Occipital lobe (tissue), 2 donors: ENCODE results near the gene PRR33. TPM values are rescaled to one million over a fixed set of nuclear protein-coding genes. Genes with fewer than 3 reads are reported as not detected.
"Not testable (repeated sequence)": the region's sequence is repeated elsewhere in the genome, so short reads cannot be mapped to it uniquely, and the experiment has no call there.

Experiments used
- DNase-seq: peaks from one replicate; lab custom pipeline; 2025; lab: John Stamatoyannopoulos, UW
- total RNA-seq: library from RNA; depleted of rRNA; stranded (reverse); fragments of >200 nt; gene quantifications from one replicate; pipeline ENCODE4 v1.2.3, GENCODE V29; 2014

Gene PRR33
- not detected for total RNA-seq

DNA sequence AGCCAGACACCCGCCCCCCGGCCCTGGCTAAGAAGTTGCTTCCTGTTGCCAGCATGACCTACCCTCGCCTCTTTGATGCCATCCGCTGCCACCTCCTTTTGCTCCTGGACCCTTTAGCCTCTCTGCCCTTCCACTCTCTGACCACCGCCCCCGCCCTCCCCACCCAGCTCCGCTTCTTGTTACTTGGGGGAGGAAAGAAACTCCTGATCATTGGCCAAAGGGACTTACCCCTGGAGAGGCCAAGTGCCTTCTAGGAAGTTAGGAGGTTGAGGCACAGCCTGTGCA lies at the start of gene PRR33:
PRR33 (minus strand) TSS at position 65 of the 285 bp plus-strand sequence. CDS start 1,311 bp downstream, outside the sequence.
- no peak for DNase-seq

GRCh38 chr11:1939788-1940187 lies 48.1 kb upstream of the PRR33 start:
- not testable (repeated sequence) for DNase-seq

DNA sequence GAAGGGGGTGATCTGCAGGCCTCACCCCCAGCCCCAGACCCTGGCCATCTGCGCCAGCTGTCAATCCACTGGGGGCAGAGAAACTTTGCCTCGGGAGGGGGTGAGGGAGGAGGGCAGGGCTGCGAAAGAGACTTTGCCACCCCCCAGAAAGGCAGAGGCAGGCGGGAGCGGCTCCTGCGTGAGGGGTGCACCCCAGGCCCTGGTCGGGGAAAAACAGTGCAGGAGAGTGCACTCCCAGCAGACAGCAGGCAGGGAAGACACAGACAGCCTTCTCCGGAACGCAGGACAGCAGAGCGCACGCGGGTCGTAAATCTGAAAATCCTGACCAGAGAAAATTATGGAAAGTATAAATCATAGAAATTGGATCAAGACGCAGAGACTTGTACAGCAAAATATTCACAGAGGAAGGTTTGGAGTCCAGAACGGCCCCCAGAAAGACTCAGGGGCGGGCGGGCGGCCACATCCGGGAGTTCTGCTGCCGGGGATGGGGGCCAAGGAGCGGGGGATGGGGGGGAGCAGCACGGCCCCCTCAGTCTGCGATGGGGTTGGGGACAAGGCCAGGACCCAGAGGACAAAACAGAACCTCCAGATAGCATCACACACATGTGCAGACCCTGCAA lies 47.4 kb upstream of the PRR33 start:
- DNase-seq = no peak

GRCh38 chr11:1938343-1939005 lies 46.8 kb upstream of the PRR33 start:
- no peak for DNase-seq

DNA sequence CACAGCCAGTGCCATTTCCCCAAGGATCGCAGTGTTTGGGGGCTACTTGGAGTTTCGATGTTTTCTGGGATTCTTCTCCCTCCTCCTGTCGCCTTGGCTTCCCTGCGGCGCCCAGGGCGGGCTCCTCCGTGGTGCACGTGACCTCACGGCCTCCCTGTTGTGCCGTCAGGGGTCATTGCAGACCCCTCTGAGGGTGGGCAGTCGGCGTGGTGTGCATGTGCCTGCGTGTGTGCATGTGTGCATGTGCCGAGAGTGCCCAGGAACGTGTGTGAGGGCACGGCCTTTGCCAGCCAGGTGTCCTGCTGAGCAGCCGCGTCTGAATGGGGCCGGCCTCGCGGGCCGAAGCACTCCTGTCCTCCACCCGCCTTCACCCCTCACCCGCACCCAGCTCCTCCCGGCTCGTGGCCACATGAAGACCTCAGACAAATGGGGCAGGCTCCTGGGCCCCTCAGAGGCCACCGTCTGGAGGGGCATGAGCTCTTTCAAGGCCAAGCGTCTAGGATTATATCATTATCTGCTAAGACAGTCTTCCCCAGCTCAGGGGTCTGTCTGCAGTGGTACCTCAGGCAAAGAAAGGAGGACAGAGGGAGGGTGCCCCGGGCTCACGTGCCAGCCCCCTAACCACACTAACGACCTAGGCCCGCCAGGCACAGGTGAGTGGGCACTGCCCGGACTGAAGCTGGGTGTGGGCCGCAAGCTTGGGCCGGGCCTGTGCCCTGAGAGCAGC lies 46.1 kb upstream of the PRR33 start:
- DNase-seq = no peak

- DNase-seq = no peak
Observed at GRCh38 chr11:1936781-1937615, 45.3 kb upstream of the PRR33 start.

- no peak for DNase-seq
Observed at GRCh38 chr11:1936072-1936780, 44.5 kb upstream of the PRR33 start.

DNA sequence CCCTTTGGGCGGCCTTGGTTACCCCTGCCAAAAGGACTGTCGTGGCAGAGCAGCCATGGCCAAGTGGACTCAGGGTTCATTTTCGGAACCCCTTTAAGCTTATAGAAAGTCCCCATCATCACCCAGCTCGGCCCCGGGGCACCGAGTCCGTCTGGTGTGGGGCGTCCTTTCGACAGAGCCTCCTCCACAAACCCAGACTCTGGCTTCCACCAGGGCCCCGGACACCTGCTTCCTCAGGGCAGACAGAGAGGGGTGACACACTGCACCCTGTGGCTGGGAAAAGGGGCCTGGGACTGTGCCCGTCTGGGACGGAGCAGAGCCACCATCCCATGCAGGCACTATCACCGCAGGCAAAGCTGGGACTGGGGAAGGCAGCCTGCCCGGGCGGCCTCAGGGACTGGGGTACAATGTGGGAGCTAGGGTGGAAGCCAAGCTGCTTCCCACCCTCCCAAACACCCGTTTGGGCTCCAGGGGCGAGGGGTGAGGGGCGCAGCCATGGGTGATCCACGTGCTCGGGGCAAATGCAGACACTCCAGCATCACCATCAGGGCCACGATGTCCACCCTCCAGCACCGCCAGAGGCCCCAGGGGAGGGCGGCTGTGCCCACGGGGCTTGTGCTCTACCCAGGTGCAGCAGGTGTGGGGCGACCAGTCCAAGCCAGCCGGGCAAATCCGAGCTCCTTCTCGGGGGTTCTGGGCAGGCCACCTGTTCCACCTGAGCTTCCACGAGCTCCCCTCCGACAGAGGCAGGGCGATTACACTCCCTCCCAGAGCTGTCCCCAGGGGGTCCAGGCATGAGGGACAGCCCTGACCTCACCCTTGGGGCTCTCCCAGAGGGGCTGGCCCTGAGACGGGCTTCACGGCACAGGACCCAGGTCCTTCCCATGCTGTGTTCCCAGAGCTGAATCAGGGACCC lies 43.7 kb upstream of the PRR33 start:
- DNase-seq = no peak

GRCh38 chr11:1934335-1935155 lies 42.9 kb upstream of the PRR33 start:
- no peak for DNase-seq

- DNase-seq = no peak
Observed at GRCh38 chr11:1933416-1934334, 42.0 kb upstream of the PRR33 start.

DNA sequence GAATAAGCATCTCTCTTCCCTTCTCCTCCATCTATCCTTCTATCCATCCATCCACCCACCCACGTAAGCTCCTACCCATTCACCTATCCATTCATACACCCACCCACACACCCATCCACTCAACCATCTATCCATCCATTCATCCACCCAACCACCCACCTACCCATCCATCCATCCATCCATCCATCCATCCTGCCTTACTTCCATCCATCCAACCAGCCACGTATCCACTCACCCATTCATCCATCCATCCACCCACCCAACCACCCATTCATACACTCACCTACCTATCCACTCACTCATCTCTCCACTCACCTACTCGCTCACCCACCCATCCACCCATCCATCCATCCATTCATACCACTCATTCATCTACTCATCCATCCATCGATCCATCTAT lies 41.0 kb upstream of the PRR33 start:
- no peak for DNase-seq

- no peak for DNase-seq
Observed at GRCh38 chr11:1932105-1932480, 40.4 kb upstream of the PRR33 start.

GRCh38 chr11:1931341-1932104 lies 39.8 kb upstream of the PRR33 start:
- DNase-seq = no peak

DNA sequence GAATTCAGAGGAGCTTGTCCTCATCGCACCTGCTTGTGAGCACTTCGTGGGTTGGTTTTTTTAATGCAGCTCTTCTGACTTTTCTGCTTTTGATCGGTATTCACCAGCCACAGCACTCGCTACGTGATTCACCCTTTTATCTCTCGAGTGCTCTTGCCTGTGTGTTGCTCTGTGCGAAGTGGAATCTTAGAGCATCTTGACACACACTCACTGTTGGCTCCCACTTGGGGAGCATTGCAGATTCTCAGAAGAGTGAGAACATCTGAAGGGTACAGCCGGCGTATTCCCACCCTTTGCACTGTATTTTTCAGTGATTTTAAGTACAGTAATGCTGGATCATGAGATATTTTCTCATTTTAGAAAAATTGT lies 38.8 kb upstream of the PRR33 start:
- DNase-seq = no peak

DNA sequence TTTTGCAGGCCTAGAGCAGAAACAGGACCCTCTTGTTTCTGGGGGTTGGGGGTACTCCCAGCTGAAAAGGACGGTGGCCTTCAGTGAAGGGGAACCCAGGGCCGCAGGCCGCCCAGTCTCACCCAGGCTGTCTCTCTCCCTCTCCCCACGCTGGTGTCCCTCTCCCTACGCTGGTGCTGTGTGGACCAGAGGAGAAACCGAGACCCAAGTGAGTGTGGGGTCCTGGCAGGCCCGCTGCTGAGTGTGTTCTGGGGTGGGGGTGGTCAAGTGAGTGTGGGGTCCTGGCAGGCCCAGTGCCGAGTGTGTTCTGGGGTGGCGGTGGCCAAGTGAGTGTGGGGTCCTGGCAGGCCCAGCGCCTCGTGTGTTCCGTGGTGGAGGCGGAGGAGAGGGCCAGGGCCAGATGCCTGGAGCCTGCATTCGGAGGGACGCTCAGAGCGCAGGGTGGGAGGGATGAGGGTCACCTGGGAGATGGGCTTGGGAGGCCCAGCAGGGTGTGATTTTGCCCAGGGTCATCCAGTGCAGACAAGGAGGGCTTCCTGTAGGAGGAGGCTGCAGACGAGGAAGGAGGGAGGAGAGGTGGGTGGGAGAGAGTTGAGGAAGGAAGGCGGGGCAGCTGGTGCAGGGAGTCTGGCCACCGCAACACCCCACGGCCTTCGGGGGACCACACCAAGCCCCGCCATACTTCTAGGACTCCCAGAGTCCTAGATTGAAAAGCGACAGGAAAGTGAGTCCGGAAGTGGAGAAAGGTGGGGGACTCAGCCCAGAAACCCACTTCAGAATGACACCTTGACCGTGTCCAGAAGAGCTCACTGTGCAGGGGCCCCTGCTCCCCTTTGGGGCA lies 38.1 kb upstream of the PRR33 start:
- no peak for DNase-seq

DNA sequence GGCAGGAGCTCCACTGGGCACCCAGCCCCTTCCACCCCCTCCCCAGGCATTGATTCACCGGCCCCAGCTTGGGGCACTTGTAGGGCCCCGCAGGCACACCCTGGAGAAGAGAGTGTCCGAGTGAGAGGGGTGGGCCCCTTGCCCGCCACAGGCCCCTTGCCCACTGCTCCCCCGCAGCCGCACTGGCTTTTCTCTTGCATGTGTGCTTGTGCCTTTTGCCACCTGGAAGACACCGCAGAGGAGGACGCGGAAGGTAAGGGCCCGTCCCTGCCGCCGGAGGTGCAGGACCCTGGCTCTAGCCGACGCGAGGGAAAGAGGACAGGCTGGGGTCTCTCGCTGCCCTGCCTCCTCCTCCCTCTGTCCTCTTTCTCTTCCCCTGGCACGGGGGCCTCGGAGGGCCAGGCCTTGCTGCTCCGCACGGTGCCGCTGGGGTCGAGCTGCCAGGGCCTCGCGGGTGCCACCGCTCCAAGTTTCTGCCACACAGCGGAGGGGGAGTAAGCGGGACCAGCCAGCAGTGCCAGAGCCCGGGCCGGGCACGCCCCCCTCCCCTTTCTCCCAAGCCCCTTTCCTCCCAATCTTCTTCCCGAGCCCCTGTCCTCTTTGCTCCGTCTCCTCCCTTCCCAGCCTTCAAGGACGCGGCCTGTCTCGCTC lies 37.3 kb upstream of the PRR33 start:
- DNase-seq = no peak
